Measurements from ENCODE around the gene SEL1L.

GRCh38 chr14:81449576-81449975, 84.1 kb downstream of the SEL1L start:
- TF ChIP-seq CTCF (IDR thresholded peaks at IDR 0.05): no peak
- no peak for TF ChIP-seq POLR2A (IDR thresholded peaks at IDR 0.05)
- TF ChIP-seq EP300 (IDR thresholded peaks at IDR 0.05): no peak

All from ovary (tissue), 3 donors.